ENCODE data around the gene SLC37A2. TPM values are rescaled to one million over a fixed set of nuclear protein-coding genes. Genes with fewer than 3 reads are reported as not detected.
"Not testable (repeated sequence)": the region's sequence is repeated elsewhere in the genome, so short reads cannot be mapped to it uniquely, and the experiment has no call there.

The SLC37A2 gene
- under 1 TPM; 0.41 to 0.76 TPM for total RNA-seq

GRCh38 chr11:125062931-125063428 is at the start of gene SLC37A2:
Gene SLC37A2, plus strand, starts transcription at chr11:125063305. Its CDS starts 63 bp downstream, at chr11:125063368.
- H3K36me3 Mint-ChIP-seq (ENCODE audit: low read depth), result no peaks in the 10 kb centered on the region

DNA sequence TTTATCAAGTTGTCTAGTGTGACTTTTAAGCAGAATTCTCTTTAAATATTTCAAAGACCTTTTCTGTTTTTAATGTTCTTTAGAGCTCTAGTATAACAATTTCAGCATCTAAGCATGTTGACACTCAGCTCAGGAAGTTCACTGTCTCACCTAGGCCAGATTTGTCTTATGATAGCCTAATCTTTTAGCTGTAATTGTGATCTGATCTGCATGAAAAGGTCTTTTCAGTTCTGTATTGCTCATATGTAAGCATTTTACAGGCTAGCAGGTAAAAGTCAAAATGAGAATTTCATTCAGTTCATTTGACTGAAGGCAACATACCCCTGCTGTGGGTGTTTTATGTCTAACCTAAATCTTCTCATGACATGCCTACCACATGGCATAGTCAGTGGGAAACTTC is 46.7 kb upstream of the SLC37A2 start:
- peaks cover 7% of the 10 kb centered on the region for H3K36me3 Mint-ChIP-seq (ENCODE audit: low read depth)
- ATAC-seq (peak; percentile 57), DNase-seq (no peak)
- CTCF ChIA-PET, result interaction anchor here (0.8 to 1.3 kb wide), 2 partner anchors 44 to 126 kb away, joined by 3 to 4 read pairs; no protein-coding TSS in a partner anchor
- intact Hi-C loops (cut with DNase I, micrococcal nuclease), result no loop called here
- H3K4me1 Mint-ChIP-seq, result peaks cover 5% of the 10 kb centered on the region
- peaks cover 2% of the 10 kb centered on the region for H3K9me3 Mint-ChIP-seq (ENCODE audit: low read depth)
- no peaks in the 10 kb centered on the region for H3K27me3 Mint-ChIP-seq
- no peak overlapping the region for H3K4me3 Mint-ChIP-seq
- POLR2A ChIA-PET, result interaction anchor here (0.7 kb wide), 1 partner anchor 96 kb away, joined by 5 read pairs; no protein-coding TSS in a partner anchor
- no peak overlapping the region for H3K27ac Mint-ChIP-seq

More at GRCh38 chr11:125062931-125063428, at the start of gene SLC37A2:
- ChIA-PET POLR2A (no interaction called here), CTCF (interaction anchor here (0.7 kb wide), 2 partner anchors 187 to 193 kb away, joined by 3 read pairs; no protein-coding TSS in a partner anchor)
- Mint-ChIP-seq H3K4me3 (peak within 1 kb of the TSS; percentile 68), H3K27ac (no peak within 1 kb of the TSS), H3K27me3 (peaks cover 34% of the 10 kb centered on the region), H3K4me1 (peaks cover 13% of the 10 kb centered on the region), H3K9me3 (ENCODE audit: low read depth) (no peaks in the 10 kb centered on the region)
- intact Hi-C loops (cut with DNase I, micrococcal nuclease), result no loop called here
- DNase-seq (peak; percentile 72), ATAC-seq (peak; percentile 92)

DNA sequence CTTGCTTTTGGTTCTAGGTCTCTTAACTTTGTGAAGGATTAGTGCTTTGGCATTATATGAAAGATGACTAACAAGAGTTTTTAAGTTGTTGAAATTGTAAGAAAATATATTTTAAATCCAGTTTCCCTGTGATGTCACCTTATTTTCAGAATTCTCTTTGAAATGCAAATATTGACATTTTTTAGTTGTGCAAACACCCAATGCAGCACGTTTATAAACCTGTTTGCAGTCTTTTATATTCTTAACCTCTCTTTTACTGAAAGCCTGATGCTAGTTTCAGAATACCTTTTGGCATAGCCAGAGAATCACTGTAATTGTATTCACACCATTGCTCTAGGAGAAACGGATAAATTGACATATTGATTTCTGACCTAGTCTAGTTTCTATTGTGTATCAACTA is 42.8 kb upstream of the SLC37A2 start:
- H3K36me3 Mint-ChIP-seq (ENCODE audit: low read depth), result no peaks in the 10 kb centered on the region
- DNase-seq (no peak), ATAC-seq (no peak)
- intact Hi-C loops (cut with DNase I, micrococcal nuclease), result no loop called here
- ChIA-PET CTCF (no interaction called here), POLR2A (no interaction called here)
- H3K27me3 Mint-ChIP-seq, result no peaks in the 10 kb centered on the region
- peaks cover 5% of the 10 kb centered on the region for H3K4me1 Mint-ChIP-seq
- no peak overlapping the region for H3K27ac Mint-ChIP-seq
- H3K4me3 Mint-ChIP-seq, result no peak overlapping the region
- H3K9me3 Mint-ChIP-seq (ENCODE audit: low read depth), result no peaks in the 10 kb centered on the region

DNA sequence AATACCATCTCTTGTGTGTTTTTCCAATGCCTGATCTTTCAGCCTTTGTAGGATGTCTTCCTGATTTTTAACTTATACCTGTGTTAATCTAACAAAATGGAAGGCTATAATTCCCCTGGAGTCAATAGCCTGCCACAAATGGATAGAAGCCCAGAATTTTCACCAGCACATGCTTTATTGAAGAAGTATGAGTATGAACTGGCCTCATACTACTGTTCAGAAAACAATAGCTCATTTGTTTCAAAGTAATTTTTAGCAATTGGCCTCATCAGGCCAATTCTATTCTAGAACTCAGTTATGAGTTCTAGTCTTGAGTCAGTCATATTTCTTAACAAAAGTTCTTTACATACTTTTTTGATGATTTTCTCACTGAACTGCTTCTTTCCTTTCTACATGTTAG is 40.6 kb upstream of the SLC37A2 start:
- Mint-ChIP-seq H3K27me3 (no peaks in the 10 kb centered on the region), H3K4me1 (no peaks in the 10 kb centered on the region), H3K27ac (no peak overlapping the region), H3K9me3 (ENCODE audit: low read depth) (no peaks in the 10 kb centered on the region), H3K4me3 (no peak overlapping the region), H3K36me3 (ENCODE audit: low read depth) (no peaks in the 10 kb centered on the region)
- POLR2A ChIA-PET, result no interaction called here
- intact Hi-C loops (cut with DNase I, micrococcal nuclease), result no loop called here
- CTCF ChIA-PET, result interaction anchor here (1.4 kb wide), 1 partner anchor 12 kb away, joined by 3 read pairs; no protein-coding TSS in a partner anchor
- DNase-seq, result no peak
- ATAC-seq, result no peak

DNA sequence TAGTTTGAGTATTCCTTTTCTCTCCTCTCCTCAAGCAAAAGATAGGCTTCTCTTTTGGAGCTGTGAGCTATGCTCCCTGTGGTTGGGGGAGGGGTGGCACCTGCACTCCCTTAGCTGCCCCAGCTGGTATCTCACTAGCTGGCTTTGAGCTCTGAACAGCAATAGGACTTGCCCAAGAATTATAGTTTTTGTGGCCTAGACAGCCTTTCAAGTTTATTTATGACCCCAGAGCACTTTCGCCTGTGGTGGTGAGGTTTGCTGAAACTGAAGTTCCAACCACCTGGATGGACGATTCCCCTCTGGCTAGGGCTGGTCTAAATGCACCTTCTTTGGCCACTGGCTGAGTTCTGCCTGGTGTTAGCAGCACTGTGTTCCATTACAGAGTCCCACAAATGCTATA is 37.1 kb upstream of the SLC37A2 start:
- ATAC-seq (no peak), DNase-seq (no peak)
- peaks cover 13% of the 10 kb centered on the region for H3K36me3 Mint-ChIP-seq (ENCODE audit: low read depth)
- intact Hi-C loops (cut with DNase I, micrococcal nuclease), result no loop called here
- H3K4me3 Mint-ChIP-seq, result no peak overlapping the region
- no peak overlapping the region for H3K27ac Mint-ChIP-seq
- CTCF ChIA-PET, result interaction anchor here (0.6 kb wide), 1 partner anchor 454 kb away, joined by 4 read pairs; no protein-coding TSS in a partner anchor
- H3K4me1 Mint-ChIP-seq, result no peaks in the 10 kb centered on the region
- no peaks in the 10 kb centered on the region for H3K27me3 Mint-ChIP-seq
- POLR2A ChIA-PET, result no interaction called here
- H3K9me3 Mint-ChIP-seq (ENCODE audit: low read depth), result no peaks in the 10 kb centered on the region

- intact Hi-C loops (cut with DNase I, micrococcal nuclease); DNase-seq; H3K4me3 Mint-ChIP-seq; H3K27me3 Mint-ChIP-seq; POLR2A ChIA-PET; H3K4me1 Mint-ChIP-seq; ATAC-seq; H3K27ac Mint-ChIP-seq: not testable (repeated sequence)
- H3K36me3 Mint-ChIP-seq (ENCODE audit: low read depth), result peaks cover 35% of the 10 kb centered on the region
- CTCF ChIA-PET, result interaction anchor here (0.6 kb wide), 1 partner anchor 118 kb away, joined by 3 read pairs; no protein-coding TSS in a partner anchor
- peaks cover 13% of the 10 kb centered on the region for H3K9me3 Mint-ChIP-seq (ENCODE audit: low read depth)
Observed at GRCh38 chr11:125029431-125029830, 33.7 kb upstream of the SLC37A2 start.

DNA sequence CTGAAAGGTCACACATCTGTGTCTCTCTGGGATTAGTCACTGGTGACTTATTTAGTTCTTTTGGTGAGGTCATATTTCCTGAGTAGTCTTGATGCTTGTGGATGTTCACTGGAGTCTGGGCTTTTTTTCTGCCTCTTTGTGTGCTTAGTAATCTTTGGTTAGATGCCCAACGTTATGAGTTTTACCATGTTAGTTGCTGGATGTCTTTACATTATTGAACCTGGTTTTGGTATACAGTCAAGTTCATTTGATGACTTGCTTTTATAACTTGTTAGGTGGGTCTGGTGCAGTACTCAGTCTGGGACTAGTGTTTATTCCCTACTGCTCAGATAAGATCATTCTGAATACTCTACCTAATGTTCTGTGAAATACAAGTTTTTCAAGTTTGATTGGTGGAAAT is 26.2 kb upstream of the SLC37A2 start:
- ChIA-PET CTCF (no interaction called here), POLR2A (no interaction called here)
- Mint-ChIP-seq H3K9me3 (ENCODE audit: low read depth) (peaks cover 24% of the 10 kb centered on the region), H3K4me3 (no peak overlapping the region), H3K27me3 (no peaks in the 10 kb centered on the region), H3K36me3 (ENCODE audit: low read depth) (peaks cover 38% of the 10 kb centered on the region), H3K27ac (no peak overlapping the region), H3K4me1 (peaks cover 4% of the 10 kb centered on the region)
- DNase-seq (no peak), ATAC-seq (peak; percentile 85)
- intact Hi-C loops (cut with DNase I, micrococcal nuclease), result no loop called here

GRCh38 chr11:125049164-125049792 is 13.8 kb upstream of the SLC37A2 start:
- intact Hi-C loops (cut with DNase I, micrococcal nuclease), result no loop called here
- Mint-ChIP-seq H3K4me1 (no peaks in the 10 kb centered on the region), H3K9me3 (ENCODE audit: low read depth) (no peaks in the 10 kb centered on the region)

GRCh38 chr11:125052047-125052446 is 11.1 kb upstream of the SLC37A2 start:
- Mint-ChIP-seq H3K4me1 (no peaks in the 10 kb centered on the region), H3K4me3 (no peak overlapping the region), H3K9me3 (ENCODE audit: low read depth) (no peaks in the 10 kb centered on the region), H3K27ac (no peak overlapping the region), H3K36me3 (ENCODE audit: low read depth) (peaks cover 3% of the 10 kb centered on the region), H3K27me3 (no peaks in the 10 kb centered on the region)
- ATAC-seq, result no peak
- no peak for DNase-seq
- POLR2A ChIA-PET, result no interaction called here
- CTCF ChIA-PET, result no interaction called here
- intact Hi-C loops (cut with DNase I, micrococcal nuclease), result no loop called here

More at GRCh38 chr11:125049164-125049792, 13.8 kb upstream of the SLC37A2 start:
- Mint-ChIP-seq H3K27me3 (no peaks in the 10 kb centered on the region), H3K27ac (no peak overlapping the region), H3K36me3 (ENCODE audit: low read depth) (peaks cover 3% of the 10 kb centered on the region), H3K4me3 (no peak overlapping the region)
- DNase-seq (no peak), ATAC-seq (no peak)
- CTCF ChIA-PET, result no interaction called here
- POLR2A ChIA-PET, result interaction anchor here (0.6 kb wide), 1 partner anchor 12 kb away, joined by 3 read pairs; no protein-coding TSS in a partner anchor

- POLR2A ChIA-PET, result no interaction called here
- H3K4me3 Mint-ChIP-seq, result no peak overlapping the region
- ATAC-seq (peak; percentile 53), DNase-seq (no peak)
- CTCF ChIA-PET, result interaction anchor here (1.1 kb wide), 1 partner anchor 12 kb away, joined by 3 read pairs; no protein-coding TSS in a partner anchor
- H3K27ac Mint-ChIP-seq, result no peak overlapping the region
- H3K9me3 Mint-ChIP-seq (ENCODE audit: low read depth), result no peaks in the 10 kb centered on the region
- intact Hi-C loops (cut with DNase I, micrococcal nuclease), result no loop called here
- H3K4me1 Mint-ChIP-seq, result no peaks in the 10 kb centered on the region
- H3K27me3 Mint-ChIP-seq, result no peaks in the 10 kb centered on the region
- peaks cover 3% of the 10 kb centered on the region for H3K36me3 Mint-ChIP-seq (ENCODE audit: low read depth)
Observed at GRCh38 chr11:125053167-125053566, 9.9 kb upstream of the SLC37A2 start.

DNA sequence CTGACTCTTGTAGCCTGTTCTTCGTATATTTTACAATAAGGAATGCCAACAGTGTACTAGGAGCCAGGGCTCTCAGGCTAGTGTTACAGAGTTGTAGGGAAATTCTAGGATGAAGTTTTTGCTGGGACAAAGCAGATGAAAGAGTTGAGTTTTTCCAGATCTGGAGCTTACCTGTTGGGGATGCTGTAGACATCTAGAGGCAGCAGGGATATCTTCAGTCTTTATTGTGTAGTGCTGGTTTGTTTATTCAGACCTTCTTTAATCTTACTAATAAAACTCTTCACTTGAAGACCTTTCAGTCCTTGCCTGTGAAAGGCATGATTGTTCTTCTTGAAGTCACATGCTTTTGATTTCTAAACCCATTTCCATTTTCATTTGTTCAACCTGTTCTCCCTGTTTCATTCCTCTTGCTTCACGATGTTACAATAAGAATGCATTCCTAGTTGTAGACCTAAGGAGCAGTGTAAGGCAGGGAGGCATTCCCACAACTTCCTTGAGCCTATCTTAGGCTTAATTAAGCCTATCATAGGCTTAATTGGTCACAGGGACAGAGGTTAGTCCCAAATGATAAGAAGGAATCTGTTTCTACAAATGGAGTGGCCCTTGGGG is 7.9 kb upstream of the SLC37A2 start:
- DNase-seq (no peak), ATAC-seq (no peak)
- intact Hi-C loops (cut with DNase I, micrococcal nuclease), result no loop called here
- ChIA-PET CTCF (no interaction called here), POLR2A (no interaction called here)
- Mint-ChIP-seq H3K36me3 (ENCODE audit: low read depth) (peaks cover 3% of the 10 kb centered on the region), H3K27me3 (peaks cover 1% of the 10 kb centered on the region), H3K4me1 (no peaks in the 10 kb centered on the region), H3K27ac (no peak overlapping the region), H3K9me3 (ENCODE audit: low read depth) (no peaks in the 10 kb centered on the region), H3K4me3 (no peak overlapping the region)

DNA sequence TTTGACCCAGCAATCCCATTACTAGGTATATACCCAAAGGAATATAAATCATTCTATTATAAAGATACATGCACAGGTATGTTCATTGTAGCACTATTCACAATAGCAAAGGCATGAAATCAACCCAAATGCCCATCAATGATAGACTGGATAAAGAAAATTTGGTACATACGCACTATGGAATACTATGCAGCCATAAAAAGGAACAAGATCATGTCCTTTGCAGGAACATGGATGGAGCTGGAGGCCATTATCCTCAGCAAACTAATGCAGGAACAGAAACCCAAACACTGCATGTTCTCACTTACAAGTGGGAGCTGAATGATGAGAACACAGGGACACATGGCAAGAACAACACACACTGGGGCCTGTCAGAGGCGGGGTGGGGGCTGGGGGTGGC is 7.0 kb upstream of the SLC37A2 start:
- intact Hi-C loops (cut with DNase I, micrococcal nuclease); ATAC-seq; H3K27me3 Mint-ChIP-seq; DNase-seq; H3K4me3 Mint-ChIP-seq; H3K27ac Mint-ChIP-seq; POLR2A ChIA-PET; H3K4me1 Mint-ChIP-seq; H3K9me3 Mint-ChIP-seq (ENCODE audit: low read depth); H3K36me3 Mint-ChIP-seq (ENCODE audit: low read depth): not testable (repeated sequence)
- CTCF ChIA-PET, result interaction anchor here (0.6 kb wide), 1 partner anchor 274 kb away, joined by 3 read pairs; no protein-coding TSS in a partner anchor
